ENCODE measurements around the gene PTPRN2.
"Not testable (repeated sequence)": the region's sequence is repeated elsewhere in the genome, so short reads cannot be mapped to it uniquely, and the experiment has no call there.

The PTPRN2 gene

DNA sequence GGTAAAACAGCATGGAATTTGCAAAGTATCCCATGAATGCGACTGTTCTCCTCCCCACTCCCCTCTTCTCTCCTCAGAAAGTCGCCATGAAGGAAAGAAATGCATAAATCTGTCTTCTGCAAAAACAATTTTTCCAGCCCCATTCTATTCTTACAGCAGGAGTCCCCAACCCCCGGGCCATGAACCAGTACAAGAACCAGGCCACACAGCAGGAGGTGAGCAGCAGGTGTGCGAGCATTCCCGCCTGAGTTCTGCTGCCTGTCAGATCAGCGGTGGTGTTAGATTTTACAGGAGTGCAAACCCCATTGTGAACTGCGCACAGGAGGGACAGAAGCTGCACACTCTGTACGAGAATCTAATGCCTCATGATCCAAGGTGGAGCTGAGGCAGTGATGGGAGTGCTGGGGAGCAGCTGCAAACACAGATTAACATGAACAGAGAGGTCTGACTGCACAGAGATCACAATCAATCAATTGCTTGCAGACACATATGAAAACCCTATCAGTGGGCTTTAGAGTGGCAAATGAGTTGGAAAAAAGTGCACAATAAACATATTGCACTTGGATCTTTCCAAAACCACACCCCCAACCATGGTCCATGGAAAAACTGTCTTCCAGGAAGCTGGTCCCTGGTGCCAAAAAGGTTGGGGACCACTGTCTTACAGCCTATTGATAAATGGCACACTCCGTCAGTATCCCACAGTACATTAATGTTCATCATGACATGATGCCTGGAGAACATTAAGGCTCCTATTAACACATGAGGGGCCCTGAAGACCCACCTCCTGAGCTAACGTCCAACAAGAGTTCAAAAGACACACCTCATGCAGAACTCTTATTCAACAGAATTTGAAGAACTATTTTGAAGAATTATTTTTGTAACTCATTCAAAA, 205.0 kb downstream of the PTPRN2 start:
- no peaks in the 10 kb centered on the region for H3K4me1 ChIP-seq (ENCODE audit: control insufficient read depth in 5 of 5, insufficient read depth in 5 of 5, low read length in 5 of 5)
- no peak overlapping the region for H3K4me3 ChIP-seq (ENCODE audit: low read depth in 1 of 5, low read length in 5 of 5)
- H3K36me3 ChIP-seq (ENCODE audit: control insufficient read depth in 5 of 5, insufficient read depth in 5 of 5, low read length in 5 of 5) = no peaks in the 10 kb centered on the region
- peaks cover 4 to 24% (median 16%) of the 10 kb centered on the region in 5 donors for H3K27me3 ChIP-seq (ENCODE audit: control insufficient read depth in 5 of 5, insufficient read depth in 4 of 5, low read length in 5 of 5)
- peaks cover 0 to 6% (median 0%) of the 10 kb centered on the region in 5 donors for H3K9me3 ChIP-seq (ENCODE audit: control insufficient read depth in 5 of 5, low read length in 5 of 5)
- no peak overlapping the region for H3K27ac ChIP-seq (ENCODE audit: low read depth, low read length)
- H3K9ac ChIP-seq (ENCODE audit: low read length in 5 of 5) = no peak overlapping the region

DNA sequence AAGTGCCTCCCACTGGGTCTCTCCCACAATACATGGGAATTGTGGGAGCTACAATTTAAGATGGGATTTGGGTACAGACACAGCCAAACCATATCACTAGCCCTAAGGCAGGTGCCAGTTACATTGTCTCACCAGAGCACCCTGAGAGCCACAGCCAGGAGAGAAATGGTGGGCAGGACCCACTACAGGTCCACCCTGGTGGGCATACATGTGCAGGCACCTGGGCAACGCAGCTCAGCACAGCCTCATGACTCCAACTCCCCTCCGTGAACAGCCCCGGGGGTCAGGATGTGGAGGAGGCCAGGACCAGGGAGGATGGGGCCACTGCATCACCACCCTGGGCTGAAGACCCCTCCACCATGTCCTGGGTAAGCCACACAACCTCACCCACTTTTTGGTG, 205.7 kb downstream of the PTPRN2 start:
- Histone ChIP-seq H3K9me3 (ENCODE audit: control insufficient read depth in 5 of 5, low read length in 5 of 5) (peaks cover 0 to 6% (median 0%) of the 10 kb centered on the region in 5 donors), H3K27ac (ENCODE audit: low read depth, low read length) (no peak overlapping the region), H3K4me1 (ENCODE audit: control insufficient read depth in 5 of 5, insufficient read depth in 5 of 5, low read length in 5 of 5) (no peaks in the 10 kb centered on the region), H3K36me3 (ENCODE audit: control insufficient read depth in 5 of 5, insufficient read depth in 5 of 5, low read length in 5 of 5) (no peaks in the 10 kb centered on the region), H3K27me3 (ENCODE audit: control insufficient read depth in 5 of 5, insufficient read depth in 4 of 5, low read length in 5 of 5) (peaks cover 3 to 20% (median 12%) of the 10 kb centered on the region in 5 donors), H3K4me3 (ENCODE audit: low read depth in 1 of 5, low read length in 5 of 5) (no peak overlapping the region), H3K9ac (ENCODE audit: low read length in 5 of 5) (no peak overlapping the region)

DNA sequence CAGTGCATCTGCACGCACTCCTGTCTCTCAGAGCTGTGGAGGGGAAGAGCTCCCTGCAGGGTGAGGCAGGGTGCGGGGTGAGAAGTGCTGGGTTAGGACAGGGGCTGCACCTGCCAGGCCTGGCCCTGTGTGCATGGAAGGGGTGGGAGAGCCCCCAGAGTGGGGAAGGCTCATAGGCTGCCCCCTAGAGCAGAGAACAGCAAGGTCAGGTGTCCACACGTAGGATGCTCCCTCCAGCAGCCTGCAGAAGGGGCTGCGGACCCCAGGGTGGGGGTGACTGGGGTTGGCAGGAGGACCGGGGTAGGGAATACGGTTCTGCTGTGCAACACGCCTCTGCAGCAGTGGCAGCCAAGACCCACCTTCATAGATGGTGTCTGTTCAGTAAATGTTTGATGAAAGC, 208.6 kb downstream of the PTPRN2 start:
- Histone ChIP-seq H3K4me1 (ENCODE audit: control insufficient read depth in 5 of 5, insufficient read depth in 5 of 5, low read length in 5 of 5) (no peaks in the 10 kb centered on the region), H3K9me3 (ENCODE audit: control insufficient read depth in 5 of 5, low read length in 5 of 5) (peaks cover 0 to 6% (median 0%) of the 10 kb centered on the region in 5 donors), H3K9ac (ENCODE audit: low read length in 5 of 5) (no peak overlapping the region), H3K27ac (ENCODE audit: low read depth, low read length) (no peak overlapping the region), H3K27me3 (ENCODE audit: control insufficient read depth in 5 of 5, insufficient read depth in 4 of 5, low read length in 5 of 5) (peaks cover 3 to 17% (median 7%) of the 10 kb centered on the region in 5 donors), H3K36me3 (ENCODE audit: control insufficient read depth in 5 of 5, insufficient read depth in 5 of 5, low read length in 5 of 5) (no peaks in the 10 kb centered on the region), H3K4me3 (ENCODE audit: low read depth in 1 of 5, low read length in 5 of 5) (no peak overlapping the region)

DNA sequence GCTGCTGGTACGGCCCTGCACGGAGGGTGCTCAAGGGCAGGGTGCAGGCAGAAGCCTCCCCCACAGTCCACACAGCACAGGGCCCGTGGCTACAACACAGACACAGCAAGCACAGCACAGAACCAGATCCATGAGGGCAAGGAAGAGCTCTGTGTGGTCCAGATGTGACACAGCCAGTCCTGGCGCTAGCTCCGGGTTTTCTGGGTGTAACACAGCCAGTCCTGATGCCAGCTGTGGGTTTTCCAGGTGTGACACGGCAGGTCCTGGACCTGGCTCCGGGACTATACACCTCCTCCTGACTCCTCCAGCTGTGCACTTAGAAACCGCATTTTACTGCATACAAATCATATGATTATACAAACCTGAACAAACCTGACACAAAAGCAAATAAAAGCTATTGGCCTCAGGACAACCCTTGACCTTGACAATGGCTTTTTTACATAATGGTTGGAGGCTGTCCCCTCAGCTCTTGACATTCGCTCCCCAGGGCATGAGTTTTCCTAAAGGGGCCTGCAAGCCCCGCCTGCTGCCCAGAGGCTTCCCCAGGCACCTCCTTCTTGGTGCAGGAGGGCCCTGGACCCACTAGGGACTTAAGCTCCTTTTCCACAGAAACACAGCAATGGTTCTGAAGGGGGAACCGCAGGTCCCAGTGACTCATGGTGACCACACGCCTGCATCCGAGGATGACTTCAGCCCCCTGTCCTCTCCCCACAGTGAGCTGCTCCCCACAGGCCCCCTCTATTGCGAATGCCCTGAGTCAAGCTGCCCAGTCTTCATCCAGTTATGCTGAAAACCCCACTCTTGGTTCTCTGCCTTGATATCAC, 209.6 kb downstream of the PTPRN2 start:
- Histone ChIP-seq H3K27ac (ENCODE audit: low read depth, low read length) (no peak overlapping the region), H3K36me3 (ENCODE audit: control insufficient read depth in 5 of 5, insufficient read depth in 5 of 5, low read length in 5 of 5) (no peaks in the 10 kb centered on the region), H3K27me3 (ENCODE audit: control insufficient read depth in 5 of 5, insufficient read depth in 4 of 5, low read length in 5 of 5) (peaks cover 3 to 14% (median 8%) of the 10 kb centered on the region in 5 donors), H3K4me3 (ENCODE audit: low read depth in 1 of 5, low read length in 5 of 5) (no peak overlapping the region), H3K9me3 (ENCODE audit: control insufficient read depth in 5 of 5, low read length in 5 of 5) (peaks cover 0 to 6% (median 0%) of the 10 kb centered on the region in 5 donors), H3K4me1 (ENCODE audit: control insufficient read depth in 5 of 5, insufficient read depth in 5 of 5, low read length in 5 of 5) (no peaks in the 10 kb centered on the region), H3K9ac (ENCODE audit: low read length in 5 of 5) (no peak overlapping the region)

DNA sequence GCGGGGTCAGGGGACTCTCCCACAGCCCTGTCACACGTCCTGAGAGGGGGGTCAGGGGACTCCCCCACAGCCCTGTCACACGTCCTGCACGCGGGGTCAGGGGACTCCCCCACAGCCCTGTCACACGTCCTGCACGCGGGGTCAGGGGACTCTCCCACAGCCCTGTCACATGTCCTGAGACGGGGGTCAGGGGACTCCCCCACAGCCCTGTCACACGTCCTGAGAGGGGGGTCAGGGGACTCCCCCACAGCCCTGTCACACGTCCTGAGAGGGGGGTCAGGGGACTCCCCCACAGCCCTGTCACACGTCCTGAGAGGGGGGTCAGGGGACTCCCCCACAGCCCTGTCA, 210.8 kb downstream of the PTPRN2 start:
- H3K9me3 ChIP-seq (ENCODE audit: control insufficient read depth in 5 of 5, low read length in 5 of 5); H3K9ac ChIP-seq (ENCODE audit: low read length in 5 of 5); H3K4me1 ChIP-seq (ENCODE audit: control insufficient read depth in 5 of 5, insufficient read depth in 5 of 5, low read length in 5 of 5); H3K36me3 ChIP-seq (ENCODE audit: control insufficient read depth in 5 of 5, insufficient read depth in 5 of 5, low read length in 5 of 5); H3K27ac ChIP-seq (ENCODE audit: low read depth, low read length); H3K4me3 ChIP-seq (ENCODE audit: low read depth in 1 of 5, low read length in 5 of 5): not testable (repeated sequence)
- H3K27me3 ChIP-seq (ENCODE audit: control insufficient read depth in 5 of 5, insufficient read depth in 4 of 5, low read length in 5 of 5) = peaks cover 6 to 11% (median 8%) of the 10 kb centered on the region in 5 donors

DNA sequence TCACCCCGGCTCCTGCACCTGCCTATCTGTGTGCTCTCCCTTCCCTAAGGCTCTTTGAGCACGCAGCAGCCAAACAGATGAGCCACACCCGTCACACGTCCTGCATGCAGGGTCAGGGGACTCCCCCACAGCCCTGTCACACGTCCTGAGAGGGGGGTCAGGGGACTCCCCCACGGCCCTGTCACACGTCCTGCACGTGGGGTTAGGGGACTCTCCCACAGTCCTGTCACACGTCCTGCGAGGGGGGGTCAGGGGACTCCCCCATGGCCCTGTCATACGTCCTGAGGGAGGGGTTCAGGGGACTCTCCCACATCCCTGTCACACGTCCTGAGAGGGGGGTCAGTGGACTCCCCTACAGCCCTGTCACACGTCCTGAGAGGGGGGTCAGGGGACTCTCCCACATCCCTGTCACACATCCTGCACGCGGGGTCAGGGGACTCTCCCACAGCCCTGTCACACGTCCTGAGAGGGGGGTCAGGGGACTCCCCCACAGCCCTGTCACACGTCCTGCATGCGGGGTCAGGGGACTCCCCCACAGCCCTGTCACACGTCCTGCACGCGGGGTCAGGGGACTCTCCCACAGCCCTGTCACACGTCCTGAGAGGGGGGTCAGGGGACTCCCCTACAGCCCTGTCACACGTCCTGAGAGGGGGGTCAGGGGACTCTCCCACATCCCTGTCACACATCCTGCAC, 211.3 kb downstream of the PTPRN2 start:
- H3K9me3 ChIP-seq (ENCODE audit: control insufficient read depth in 5 of 5, low read length in 5 of 5); H3K27ac ChIP-seq (ENCODE audit: low read depth, low read length); H3K4me3 ChIP-seq (ENCODE audit: low read depth in 1 of 5, low read length in 5 of 5); H3K4me1 ChIP-seq (ENCODE audit: control insufficient read depth in 5 of 5, insufficient read depth in 5 of 5, low read length in 5 of 5); H3K9ac ChIP-seq (ENCODE audit: low read length in 5 of 5); H3K36me3 ChIP-seq (ENCODE audit: control insufficient read depth in 5 of 5, insufficient read depth in 5 of 5, low read length in 5 of 5): not testable (repeated sequence)
- H3K27me3 ChIP-seq (ENCODE audit: control insufficient read depth in 5 of 5, insufficient read depth in 4 of 5, low read length in 5 of 5) = peaks cover 6 to 11% (median 8%) of the 10 kb centered on the region in 5 donors

DNA sequence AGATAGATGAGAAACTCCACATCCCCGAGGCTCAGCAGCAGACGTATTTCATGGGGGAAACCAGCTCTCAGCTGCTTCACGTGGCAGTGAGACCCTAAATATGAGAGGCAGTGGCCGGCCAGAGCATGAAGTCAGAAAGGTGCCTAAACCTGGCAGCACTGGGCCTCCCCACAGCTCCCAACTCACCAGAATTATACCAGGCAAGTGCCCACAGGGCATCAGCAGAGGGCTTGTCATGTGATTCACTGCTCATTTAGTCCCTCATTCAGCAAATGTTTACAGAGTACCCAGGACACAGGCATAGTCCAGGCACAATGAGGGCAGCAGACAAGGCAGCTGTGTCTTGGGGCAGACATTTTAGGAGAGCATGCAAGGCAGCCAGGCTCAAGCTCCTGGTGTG, 212.6 kb downstream of the PTPRN2 start:
- Histone ChIP-seq H3K9me3 (ENCODE audit: control insufficient read depth in 5 of 5, low read length in 5 of 5) (no peaks in the 10 kb centered on the region), H3K27me3 (ENCODE audit: control insufficient read depth in 5 of 5, insufficient read depth in 4 of 5, low read length in 5 of 5) (peaks cover 6 to 11% (median 8%) of the 10 kb centered on the region in 5 donors), H3K27ac (ENCODE audit: low read depth, low read length) (no peak overlapping the region), H3K36me3 (ENCODE audit: control insufficient read depth in 5 of 5, insufficient read depth in 5 of 5, low read length in 5 of 5) (no peaks in the 10 kb centered on the region), H3K9ac (ENCODE audit: low read length in 5 of 5) (no peak overlapping the region), H3K4me3 (ENCODE audit: low read depth in 1 of 5, low read length in 5 of 5) (no peak overlapping the region), H3K4me1 (ENCODE audit: control insufficient read depth in 5 of 5, insufficient read depth in 5 of 5, low read length in 5 of 5) (no peaks in the 10 kb centered on the region)

DNA sequence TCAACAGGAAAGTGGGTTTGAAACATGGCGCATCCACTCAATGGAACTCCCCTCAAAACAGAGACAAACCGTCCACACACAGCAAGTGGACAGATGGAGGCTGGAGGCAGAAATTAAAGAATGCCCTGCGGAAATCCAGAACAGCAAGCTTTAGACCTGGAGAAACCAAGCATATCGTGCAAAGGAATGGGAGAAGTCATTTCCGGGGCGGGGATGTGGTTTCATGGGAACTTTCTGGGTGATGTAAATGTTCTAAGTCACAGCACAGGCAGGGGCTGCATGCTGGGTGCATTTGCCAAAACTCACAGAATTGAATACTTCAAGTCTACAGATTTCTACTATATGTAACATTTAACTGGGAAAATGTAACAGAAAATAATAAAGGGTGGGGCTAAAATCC, 213.0 kb downstream of the PTPRN2 start:
- H3K9ac ChIP-seq (ENCODE audit: low read length in 5 of 5) = no peak overlapping the region
- no peaks in the 10 kb centered on the region for H3K36me3 ChIP-seq (ENCODE audit: control insufficient read depth in 5 of 5, insufficient read depth in 5 of 5, low read length in 5 of 5)

DNA sequence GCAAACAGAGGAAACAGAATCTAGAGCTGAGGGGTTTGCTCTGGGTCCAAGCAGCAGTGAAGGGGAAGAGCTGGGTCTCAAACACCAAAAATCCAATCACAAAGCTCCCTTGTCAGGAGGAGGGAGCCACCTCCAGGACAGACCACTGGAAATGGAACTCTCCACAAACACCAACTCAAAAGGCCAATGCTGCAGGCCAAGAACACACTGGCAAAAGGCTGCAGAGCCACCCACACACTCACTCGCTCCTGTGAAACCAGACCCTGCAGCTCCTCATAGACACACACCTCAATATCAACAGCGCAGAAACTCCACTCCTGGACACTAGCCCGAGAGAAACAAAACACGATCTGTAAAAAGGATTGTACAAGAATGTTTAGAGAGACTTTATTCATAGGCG, 213.5 kb downstream of the PTPRN2 start:
- H3K9ac ChIP-seq (ENCODE audit: low read length in 5 of 5) = no peak overlapping the region
- no peak overlapping the region for H3K27ac ChIP-seq (ENCODE audit: low read depth, low read length)
- H3K4me3 ChIP-seq (ENCODE audit: low read depth in 1 of 5, low read length in 5 of 5) = no peak overlapping the region
- H3K9me3 ChIP-seq (ENCODE audit: control insufficient read depth in 5 of 5, low read length in 5 of 5) = no peaks in the 10 kb centered on the region
- H3K4me1 ChIP-seq (ENCODE audit: control insufficient read depth in 5 of 5, insufficient read depth in 5 of 5, low read length in 5 of 5) = no peaks in the 10 kb centered on the region
- peaks cover 6 to 11% (median 8%) of the 10 kb centered on the region in 5 donors for H3K27me3 ChIP-seq (ENCODE audit: control insufficient read depth in 5 of 5, insufficient read depth in 4 of 5, low read length in 5 of 5)
- H3K36me3 ChIP-seq (ENCODE audit: control insufficient read depth in 5 of 5, insufficient read depth in 5 of 5, low read length in 5 of 5) = no peaks in the 10 kb centered on the region

More for the DNA sequence above, 213.0 kb downstream of the PTPRN2 start:
- H3K4me1 ChIP-seq (ENCODE audit: control insufficient read depth in 5 of 5, insufficient read depth in 5 of 5, low read length in 5 of 5) = no peaks in the 10 kb centered on the region
- H3K4me3 ChIP-seq (ENCODE audit: low read depth in 1 of 5, low read length in 5 of 5) = no peak overlapping the region
- H3K27ac ChIP-seq (ENCODE audit: low read depth, low read length) = no peak overlapping the region
- no peaks in the 10 kb centered on the region for H3K9me3 ChIP-seq (ENCODE audit: control insufficient read depth in 5 of 5, low read length in 5 of 5)
- H3K27me3 ChIP-seq (ENCODE audit: control insufficient read depth in 5 of 5, insufficient read depth in 4 of 5, low read length in 5 of 5) = peaks cover 6 to 11% (median 8%) of the 10 kb centered on the region in 5 donors
